GM12864 (cell line): ENCODE measurements around the gene COG1.
A peak's percentile ranks its signal among the peaks of the same experiment; 100 is the strongest.
"Not testable (repeated sequence)": the region's sequence is repeated elsewhere in the genome, so short reads cannot be mapped to it uniquely, and the experiment has no call there.

Source experiments
- DNase-seq: peaks from one replicate; pipeline ENCODE4 v3.0.0-alpha.2; 2011; ENCODE audit warnings: low read depth
- H3K4me3 ChIP-seq: 2 replicates; pipeline ENCODE4 v1.5.1; 2011; ENCODE audit warnings: mild to moderate bottlenecking, low read depth, low read length, control low read depth
- TF ChIP-seq, protein P1 (sequence below): IDR thresholded peaks from 2 replicates; pipeline ENCODE4 v1.5.1; 2011; ENCODE audit warnings: low read depth, mild to moderate bottlenecking, moderate library complexity, low read length, control low read depth, inconsistent platforms; ENCODE audit errors: missing control alignments

COG1 gene, protein sequence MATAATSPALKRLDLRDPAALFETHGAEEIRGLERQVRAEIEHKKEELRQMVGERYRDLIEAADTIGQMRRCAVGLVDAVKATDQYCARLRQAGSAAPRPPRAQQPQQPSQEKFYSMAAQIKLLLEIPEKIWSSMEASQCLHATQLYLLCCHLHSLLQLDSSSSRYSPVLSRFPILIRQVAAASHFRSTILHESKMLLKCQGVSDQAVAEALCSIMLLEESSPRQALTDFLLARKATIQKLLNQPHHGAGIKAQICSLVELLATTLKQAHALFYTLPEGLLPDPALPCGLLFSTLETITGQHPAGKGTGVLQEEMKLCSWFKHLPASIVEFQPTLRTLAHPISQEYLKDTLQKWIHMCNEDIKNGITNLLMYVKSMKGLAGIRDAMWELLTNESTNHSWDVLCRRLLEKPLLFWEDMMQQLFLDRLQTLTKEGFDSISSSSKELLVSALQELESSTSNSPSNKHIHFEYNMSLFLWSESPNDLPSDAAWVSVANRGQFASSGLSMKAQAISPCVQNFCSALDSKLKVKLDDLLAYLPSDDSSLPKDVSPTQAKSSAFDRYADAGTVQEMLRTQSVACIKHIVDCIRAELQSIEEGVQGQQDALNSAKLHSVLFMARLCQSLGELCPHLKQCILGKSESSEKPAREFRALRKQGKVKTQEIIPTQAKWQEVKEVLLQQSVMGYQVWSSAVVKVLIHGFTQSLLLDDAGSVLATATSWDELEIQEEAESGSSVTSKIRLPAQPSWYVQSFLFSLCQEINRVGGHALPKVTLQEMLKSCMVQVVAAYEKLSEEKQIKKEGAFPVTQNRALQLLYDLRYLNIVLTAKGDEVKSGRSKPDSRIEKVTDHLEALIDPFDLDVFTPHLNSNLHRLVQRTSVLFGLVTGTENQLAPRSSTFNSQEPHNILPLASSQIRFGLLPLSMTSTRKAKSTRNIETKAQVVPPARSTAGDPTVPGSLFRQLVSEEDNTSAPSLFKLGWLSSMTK

DNA sequence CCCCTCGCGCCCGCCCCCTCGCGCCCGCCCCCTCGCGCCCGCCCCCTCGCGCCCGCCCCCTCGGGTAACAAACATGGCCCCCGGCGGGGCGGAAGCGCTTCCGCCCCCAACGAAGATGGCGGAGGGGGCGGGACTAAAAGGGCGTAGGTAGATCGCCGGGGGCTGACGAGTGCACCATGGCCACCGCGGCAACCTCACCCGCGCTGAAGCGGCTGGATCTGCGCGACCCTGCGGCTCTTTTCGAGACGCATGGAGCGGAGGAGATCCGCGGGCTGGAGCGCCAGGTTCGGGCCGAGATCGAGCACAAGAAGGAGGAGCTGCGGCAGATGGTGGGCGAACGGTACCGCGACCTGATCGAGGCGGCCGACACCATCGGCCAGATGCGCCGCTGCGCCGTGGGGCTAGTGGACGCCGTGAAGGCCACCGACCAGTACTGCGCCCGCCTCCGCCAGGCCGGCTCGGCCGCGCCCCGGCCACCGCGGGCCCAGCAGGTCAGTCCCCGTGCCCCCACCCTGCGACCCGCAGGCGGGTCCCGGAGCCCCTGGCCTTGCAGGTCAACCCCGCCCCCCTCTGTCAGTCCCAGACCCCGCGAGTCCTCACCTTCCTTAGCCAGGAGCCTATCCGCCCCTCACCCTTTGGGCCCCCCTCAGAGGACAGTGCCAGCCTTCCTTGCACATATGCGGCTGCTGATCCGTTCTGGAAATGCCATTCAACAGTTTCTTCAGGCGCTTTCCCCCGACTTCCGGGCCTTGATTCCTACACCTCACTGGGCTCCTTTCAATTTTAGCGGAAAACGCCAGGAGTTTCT is at the start of gene COG1:
Gene COG1 (plus strand): TSS at position 162 of the 808 bp plus-strand sequence. CDS start 15 bp downstream, at position 177.
- TF ChIP-seq, protein P1, sequence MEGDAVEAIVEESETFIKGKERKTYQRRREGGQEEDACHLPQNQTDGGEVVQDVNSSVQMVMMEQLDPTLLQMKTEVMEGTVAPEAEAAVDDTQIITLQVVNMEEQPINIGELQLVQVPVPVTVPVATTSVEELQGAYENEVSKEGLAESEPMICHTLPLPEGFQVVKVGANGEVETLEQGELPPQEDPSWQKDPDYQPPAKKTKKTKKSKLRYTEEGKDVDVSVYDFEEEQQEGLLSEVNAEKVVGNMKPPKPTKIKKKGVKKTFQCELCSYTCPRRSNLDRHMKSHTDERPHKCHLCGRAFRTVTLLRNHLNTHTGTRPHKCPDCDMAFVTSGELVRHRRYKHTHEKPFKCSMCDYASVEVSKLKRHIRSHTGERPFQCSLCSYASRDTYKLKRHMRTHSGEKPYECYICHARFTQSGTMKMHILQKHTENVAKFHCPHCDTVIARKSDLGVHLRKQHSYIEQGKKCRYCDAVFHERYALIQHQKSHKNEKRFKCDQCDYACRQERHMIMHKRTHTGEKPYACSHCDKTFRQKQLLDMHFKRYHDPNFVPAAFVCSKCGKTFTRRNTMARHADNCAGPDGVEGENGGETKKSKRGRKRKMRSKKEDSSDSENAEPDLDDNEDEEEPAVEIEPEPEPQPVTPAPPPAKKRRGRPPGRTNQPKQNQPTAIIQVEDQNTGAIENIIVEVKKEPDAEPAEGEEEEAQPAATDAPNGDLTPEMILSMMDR, result no peak
- H3K4me3 ChIP-seq, result peak within 1 kb of the TSS; percentile 97
- peak; percentile 57 for DNase-seq

DNA sequence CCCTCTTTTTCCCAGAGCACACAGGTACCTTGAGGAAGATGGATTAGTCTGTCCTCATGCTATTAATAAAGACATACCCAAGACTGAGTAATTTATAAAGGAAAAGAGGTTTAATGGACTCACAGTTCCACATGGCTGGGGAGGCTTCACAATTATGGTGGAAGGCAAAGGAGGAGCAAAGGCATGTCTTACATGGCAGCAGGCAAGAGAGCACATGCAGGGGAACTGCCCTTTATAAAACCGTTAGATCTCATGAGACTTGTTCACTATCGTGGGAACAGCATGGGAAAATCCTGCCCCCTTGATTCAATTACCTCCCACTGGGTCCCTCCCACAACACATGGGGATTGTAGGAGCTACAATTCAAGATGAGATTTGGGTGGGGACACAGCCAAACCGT is 48.6 kb upstream of the COG1 start:
- H3K4me3 ChIP-seq, DNase-seq: not testable (repeated sequence)

DNA sequence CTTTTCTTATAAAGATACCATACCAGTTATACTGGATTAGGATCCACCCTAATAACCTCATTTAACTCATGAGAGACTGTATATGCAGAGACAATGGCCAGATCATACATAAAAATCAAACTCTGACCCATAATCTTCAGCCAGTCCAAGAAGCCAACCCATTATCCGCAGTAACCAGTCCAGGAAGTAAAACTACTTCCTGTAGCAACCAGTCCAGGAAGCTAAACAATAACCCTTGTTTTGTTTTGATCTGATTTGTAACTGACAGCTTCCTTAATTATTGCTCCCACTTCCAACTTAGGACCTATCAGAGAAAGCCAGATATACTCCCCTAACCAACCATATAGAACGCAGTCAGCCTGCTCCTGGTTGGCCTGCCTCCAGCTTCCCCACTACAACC is 47.2 kb upstream of the COG1 start:
- H3K4me3 ChIP-seq, result no peak overlapping the region
- no peak for DNase-seq
- TF ChIP-seq, protein P1, result no peak

DNA sequence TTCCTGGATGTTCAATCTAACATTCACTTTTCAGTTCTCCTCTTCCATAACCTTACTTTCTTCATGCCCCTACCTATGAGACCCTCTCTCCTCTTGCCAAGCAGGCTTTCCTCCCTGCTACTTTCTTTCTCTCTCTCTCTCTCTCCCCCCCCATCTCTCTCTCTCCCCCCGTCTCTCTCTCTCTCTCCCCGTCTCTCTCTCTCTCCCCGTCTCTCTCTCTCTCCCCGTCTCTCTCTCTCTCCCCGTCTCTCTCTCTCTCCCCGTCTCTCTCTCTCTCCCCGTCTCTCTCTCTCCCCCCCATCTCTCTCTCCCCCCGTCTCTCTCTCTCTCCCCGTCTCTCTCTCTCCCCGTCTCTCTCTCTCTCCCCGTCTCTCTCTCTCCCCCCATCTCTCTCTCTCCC is 45.1 kb upstream of the COG1 start:
- H3K4me3 ChIP-seq, result peak overlapping the region; percentile 18
- not testable (repeated sequence) for DNase-seq

DNA sequence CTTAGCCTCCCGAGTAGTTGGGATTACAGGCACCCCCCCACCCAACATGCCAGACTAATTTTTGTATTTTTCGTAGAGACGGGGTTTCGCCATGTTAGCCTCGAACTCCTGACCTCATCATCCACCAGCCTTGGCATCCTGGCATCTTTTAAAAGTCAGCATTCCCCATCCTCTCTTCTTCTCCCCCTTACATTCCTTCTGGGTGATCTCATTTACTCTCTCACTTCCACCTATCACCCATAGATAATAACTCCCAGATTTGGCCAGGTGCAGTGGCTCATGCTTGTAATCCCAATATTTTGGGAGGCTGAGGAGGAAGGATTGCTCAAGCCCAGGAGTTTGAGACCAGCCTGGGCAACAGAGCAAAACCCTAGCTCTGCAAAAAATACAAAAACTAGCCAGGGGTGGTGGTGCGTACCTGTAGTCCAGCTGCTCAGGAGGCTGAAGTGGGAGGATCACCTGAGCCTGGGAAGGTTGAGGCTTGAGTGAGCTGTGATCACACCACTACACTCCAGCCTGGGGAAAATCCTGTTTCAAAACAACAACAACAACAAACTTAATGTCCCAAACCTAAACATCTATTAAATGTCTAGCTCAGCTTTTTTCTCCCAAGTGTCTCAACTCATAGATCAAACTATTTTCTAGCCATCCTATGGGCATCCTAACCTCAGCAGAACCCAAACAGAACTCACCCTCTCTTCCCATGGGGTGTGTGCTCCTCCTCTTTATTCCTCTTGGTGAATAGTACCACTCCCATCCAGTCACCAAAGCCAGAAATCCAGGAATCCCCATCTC is 44.1 kb upstream of the COG1 start:
- H3K4me3 ChIP-seq, result peak overlapping the region; percentile 22; the same call in 1 of the 2 replicates
- no peak for DNase-seq
- TF ChIP-seq, protein P1, result no peak

DNA sequence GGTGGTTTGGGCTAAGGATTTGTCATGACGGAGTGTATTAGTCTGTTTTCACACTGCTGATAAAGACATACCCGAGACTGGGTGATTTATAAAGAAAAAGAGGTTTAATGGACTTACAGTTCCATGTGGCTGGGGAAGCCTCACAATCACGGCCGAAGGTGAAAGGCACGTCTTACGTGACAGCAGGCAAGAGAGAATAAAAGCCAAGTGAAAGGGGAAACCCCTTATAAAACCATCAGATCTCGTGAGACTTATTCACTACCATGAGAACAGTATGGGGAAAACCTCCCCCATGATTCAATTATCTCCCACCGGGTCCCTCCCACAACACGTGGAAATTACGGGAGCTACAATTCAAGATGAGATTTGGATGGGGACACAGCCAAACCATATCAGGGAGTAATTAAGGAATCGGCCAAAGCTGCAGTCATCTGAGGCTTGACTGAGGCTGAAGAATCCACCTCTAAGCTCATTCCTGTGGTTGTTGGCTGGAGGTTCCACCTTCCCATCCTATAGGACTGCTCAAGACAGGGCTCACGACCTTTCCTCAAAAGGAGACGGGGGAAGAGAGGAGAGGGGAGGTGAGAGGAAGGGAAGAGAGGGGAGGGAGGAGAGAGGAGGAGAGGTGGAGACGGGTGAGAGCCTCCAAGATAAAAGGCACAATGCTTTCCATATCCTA is 42.1 kb upstream of the COG1 start:
- H3K4me3 ChIP-seq, result peak overlapping the region; percentile 41
- not testable (repeated sequence) for DNase-seq

DNA sequence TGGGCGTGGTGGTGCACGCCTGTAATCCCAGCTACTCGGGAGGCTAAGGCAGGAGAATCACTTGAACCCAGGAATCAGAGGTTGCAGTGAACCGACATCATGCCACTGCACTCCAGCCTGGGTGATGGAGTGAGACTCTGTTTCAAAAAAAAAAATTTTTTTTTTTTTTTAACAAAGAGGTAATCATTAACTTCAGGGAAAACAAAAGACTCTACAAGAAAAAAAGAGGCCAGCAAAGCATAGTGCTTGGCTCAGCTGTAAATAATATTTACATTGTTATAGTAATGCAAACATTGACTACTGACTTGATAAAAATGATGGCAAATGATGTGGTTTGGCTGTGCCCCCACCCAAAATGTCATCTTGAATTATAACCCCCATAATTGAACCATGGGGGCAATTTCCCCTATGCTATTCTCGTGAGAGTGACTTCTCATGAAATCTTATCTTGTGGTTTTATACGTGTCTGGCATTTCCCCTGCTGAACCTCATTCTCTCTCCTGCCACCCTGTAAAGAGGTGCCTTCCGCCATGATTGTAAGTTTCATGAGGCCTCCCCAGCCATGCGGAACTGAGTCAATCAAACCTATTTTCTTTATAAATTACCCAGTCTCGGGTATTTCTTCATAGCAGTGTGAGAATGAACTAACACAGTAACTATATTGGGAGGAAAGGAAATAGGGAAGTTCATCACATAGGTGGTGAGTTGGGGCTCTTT is 40.8 kb upstream of the COG1 start:
- TF ChIP-seq, protein P1, result no peak
- DNase-seq, result no peak
- H3K4me3 ChIP-seq, result no peak overlapping the region
